ENCODE data around the gene DENND2C. TPM values are rescaled to one million over a fixed set of nuclear protein-coding genes. Genes with fewer than 3 reads are reported as not detected.

DENND2C gene
- total RNA-seq, 1 experiment from 2014 or later: 3.6 TPM

GRCh38 chr1:114540821-114541220, 129.0 kb downstream of the DENND2C start:
- no peak for TF ChIP-seq CBX3 (IDR thresholded peaks at IDR 0.05; ENCODE audit: low read depth)
- no peak for TF ChIP-seq ZBTB33 (IDR thresholded peaks at IDR 0.05; ENCODE audit: extremely low read depth, insufficient replicate concordance, low read length)
- TF ChIP-seq TCF7L2 (IDR thresholded peaks at IDR 0.05; ENCODE audit: borderline replicate concordance, extremely low read depth, insufficient read depth, insufficient read length): no peak
- no peak for TF ChIP-seq JUND (IDR thresholded peaks at IDR 0.05)
- no peak for TF ChIP-seq POLR2AphosphoS5 (IDR thresholded peaks at IDR 0.05; ENCODE audit: low read depth, low read length)
- no peak for TF ChIP-seq CEBPB (IDR thresholded peaks at IDR 0.05; ENCODE audit: low read depth)
- no peak for TF ChIP-seq REST (IDR thresholded peaks at IDR 0.05; ENCODE audit: low read depth)
- no peak for TF ChIP-seq EZH2phosphoT487 (IDR thresholded peaks at IDR 0.05; ENCODE audit: borderline replicate concordance)
- TF ChIP-seq EZH2 (IDR thresholded peaks at IDR 0.05): no peak
- no peak for TF ChIP-seq RAD21 (IDR thresholded peaks at IDR 0.05; ENCODE audit: low read depth)
- Histone ChIP-seq H3K9me2 (ENCODE audit: insufficient read depth) (no peaks in the 10 kb centered on the region), H3K4me1 (ENCODE audit: control insufficient read depth in 1 of 2, insufficient read depth in 2 of 2, low read length in 2 of 2) (no peaks in the 10 kb centered on the region), H4K20me1 (ENCODE audit: insufficient read depth) (no peaks in the 10 kb centered on the region), H3K36me3 (ENCODE audit: control insufficient read depth in 1 of 2, insufficient read depth in 2 of 2, low read length in 2 of 2) (no peaks in the 10 kb centered on the region), H3K27ac (ENCODE audit: low read depth, low read length) (no peak overlapping the region), H3K9ac (ENCODE audit: low read length) (no peak overlapping the region), H2AFZ (ENCODE audit: low read depth, low read length, poor library complexity, severe bottlenecking) (no peak overlapping the region), H3K4me3 (replicated peaks in 1 of 2; ENCODE audit: low read depth in 1 of 2, low read length in 2 of 2) (no peak overlapping the region), H3K79me2 (ENCODE audit: insufficient read depth, low read length) (no peaks in the 10 kb centered on the region), H3K4me2 (ENCODE audit: low read length) (no peak overlapping the region), H3K9me3 (ENCODE audit: control insufficient read depth in 1 of 2, insufficient read depth in 1 of 2, low read depth in 1 of 2, low read length in 2 of 2) (no peaks in the 10 kb centered on the region), H3K27me3 (ENCODE audit: insufficient read depth, low read length) (no peaks in the 10 kb centered on the region)
- no peak for ATAC-seq
- no peak for DNase-seq (ENCODE audit: low read depth, low spot score)
- ChIA-PET CTCF (interaction anchor here (0.7 kb wide), 1 partner anchor 194 kb away, joined by 3 read pairs; no protein-coding TSS in a partner anchor), RAD21 (ENCODE audit: low non-redundant PET in 1 of 2, low total read pairs in 2 of 2, uncharacterized antibody in 2 of 2, unreplicated experiment in 2 of 2) (no interaction called here), POLR2A (no interaction called here)
- BruUV-seq (replicated peaks): no TSS peak
- intact Hi-C loops (cut with micrococcal nuclease): no loop called here
